ENCODE measurements around the gene RSRC1.

Gene RSRC1

DNA sequence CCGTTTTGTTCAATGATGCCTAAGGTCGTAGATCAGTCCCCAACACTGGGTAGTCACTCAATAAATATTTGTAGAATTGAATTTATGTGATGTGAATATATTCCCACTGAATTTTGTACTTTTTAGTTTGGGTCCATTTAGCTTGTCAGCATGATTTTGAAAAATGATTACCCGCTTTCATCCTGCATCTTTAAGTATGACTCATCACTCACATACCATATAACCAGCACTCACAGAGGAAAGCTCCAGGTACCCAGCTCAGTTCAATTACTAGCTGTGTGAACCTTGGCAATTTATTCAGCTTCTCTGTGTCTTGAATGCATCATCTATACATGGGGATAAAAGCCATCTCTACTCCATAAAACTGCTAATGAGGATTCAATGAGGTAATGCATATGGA lies 458.9 kb downstream of the RSRC1 start:
- no peak overlapping the region for H3K9ac ChIP-seq (ENCODE audit: low read length)
- H3K4me3 ChIP-seq (ENCODE audit: insufficient read depth, low read length, poor library complexity, severe bottlenecking): no peak overlapping the region
- no peaks in the 10 kb centered on the region for H3F3A ChIP-seq (ENCODE audit: insufficient read depth)
- TF ChIP-seq, protein P1, sequence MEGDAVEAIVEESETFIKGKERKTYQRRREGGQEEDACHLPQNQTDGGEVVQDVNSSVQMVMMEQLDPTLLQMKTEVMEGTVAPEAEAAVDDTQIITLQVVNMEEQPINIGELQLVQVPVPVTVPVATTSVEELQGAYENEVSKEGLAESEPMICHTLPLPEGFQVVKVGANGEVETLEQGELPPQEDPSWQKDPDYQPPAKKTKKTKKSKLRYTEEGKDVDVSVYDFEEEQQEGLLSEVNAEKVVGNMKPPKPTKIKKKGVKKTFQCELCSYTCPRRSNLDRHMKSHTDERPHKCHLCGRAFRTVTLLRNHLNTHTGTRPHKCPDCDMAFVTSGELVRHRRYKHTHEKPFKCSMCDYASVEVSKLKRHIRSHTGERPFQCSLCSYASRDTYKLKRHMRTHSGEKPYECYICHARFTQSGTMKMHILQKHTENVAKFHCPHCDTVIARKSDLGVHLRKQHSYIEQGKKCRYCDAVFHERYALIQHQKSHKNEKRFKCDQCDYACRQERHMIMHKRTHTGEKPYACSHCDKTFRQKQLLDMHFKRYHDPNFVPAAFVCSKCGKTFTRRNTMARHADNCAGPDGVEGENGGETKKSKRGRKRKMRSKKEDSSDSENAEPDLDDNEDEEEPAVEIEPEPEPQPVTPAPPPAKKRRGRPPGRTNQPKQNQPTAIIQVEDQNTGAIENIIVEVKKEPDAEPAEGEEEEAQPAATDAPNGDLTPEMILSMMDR (IDR thresholded peaks at IDR 0.05; ENCODE audit: insufficient read depth, low read length, poor library complexity, severe bottlenecking): no peak
- TF ChIP-seq EZH2phosphoT487 (conservative IDR thresholded peaks at IDR 0.05; ENCODE audit: low read length): no peak
- no peaks in the 10 kb centered on the region for H3K9me3 ChIP-seq (ENCODE audit: insufficient read depth, low read length)
- H3K4me2 ChIP-seq (ENCODE audit: low read depth, low read length, poor library complexity, severe bottlenecking): no peak overlapping the region
- H4K20me1 ChIP-seq (ENCODE audit: low read depth, low read length): no peaks in the 10 kb centered on the region
- no peak overlapping the region for H3K27ac ChIP-seq (ENCODE audit: low read depth, low read length)
- H3K36me3 ChIP-seq (ENCODE audit: low read length): no peaks in the 10 kb centered on the region
- H3K9me2 ChIP-seq (replicated peaks; ENCODE audit: insufficient read depth, low read length): no peaks in the 10 kb centered on the region
- H2AFZ ChIP-seq (ENCODE audit: low read depth, low read length, severe bottlenecking): no peak overlapping the region
- no peaks in the 10 kb centered on the region for H3K27me3 ChIP-seq (ENCODE audit: low read length)
- no peaks in the 10 kb centered on the region for H3K79me2 ChIP-seq (ENCODE audit: insufficient read depth, low read length)

DNA sequence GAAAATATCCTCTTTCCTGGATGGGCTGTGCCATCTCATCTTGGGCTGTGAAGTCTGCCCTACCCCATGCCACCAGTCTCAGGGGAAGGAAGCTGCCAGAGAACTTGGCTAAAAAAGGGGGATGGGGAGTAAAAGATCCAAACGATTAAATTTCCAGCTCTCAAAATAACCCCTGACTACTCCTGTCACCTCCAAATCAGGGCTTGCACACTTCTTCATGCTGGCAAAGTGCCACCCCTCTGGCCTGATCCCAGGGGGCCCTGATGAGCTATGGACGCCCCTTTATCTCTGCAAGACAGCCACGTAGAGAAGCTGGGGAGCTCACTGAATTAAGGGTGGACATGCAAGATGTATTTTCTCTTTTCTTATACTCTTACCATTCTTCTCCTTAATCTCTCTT lies 459.9 kb downstream of the RSRC1 start:
- Histone ChIP-seq H2AFZ (ENCODE audit: low read depth, low read length, severe bottlenecking) (no peak overlapping the region), H3K9me2 (replicated peaks; ENCODE audit: insufficient read depth, low read length) (no peaks in the 10 kb centered on the region), H3K4me3 (ENCODE audit: insufficient read depth, low read length, poor library complexity, severe bottlenecking) (no peak overlapping the region), H3K27ac (ENCODE audit: low read depth, low read length) (no peak overlapping the region), H3K4me2 (ENCODE audit: low read depth, low read length, poor library complexity, severe bottlenecking) (no peak overlapping the region), H3K9me3 (ENCODE audit: insufficient read depth, low read length) (no peaks in the 10 kb centered on the region), H3K36me3 (ENCODE audit: low read length) (no peaks in the 10 kb centered on the region), H3F3A (ENCODE audit: insufficient read depth) (no peaks in the 10 kb centered on the region), H3K79me2 (ENCODE audit: insufficient read depth, low read length) (no peaks in the 10 kb centered on the region), H4K20me1 (ENCODE audit: low read depth, low read length) (no peaks in the 10 kb centered on the region), H3K9ac (ENCODE audit: low read length) (no peak overlapping the region), H3K27me3 (ENCODE audit: low read length) (no peaks in the 10 kb centered on the region)
- TF ChIP-seq, protein P1 (IDR thresholded peaks at IDR 0.05; ENCODE audit: insufficient read depth, low read length, poor library complexity, severe bottlenecking): no peak
- no peak for TF ChIP-seq EZH2phosphoT487 (conservative IDR thresholded peaks at IDR 0.05; ENCODE audit: low read length)

DNA sequence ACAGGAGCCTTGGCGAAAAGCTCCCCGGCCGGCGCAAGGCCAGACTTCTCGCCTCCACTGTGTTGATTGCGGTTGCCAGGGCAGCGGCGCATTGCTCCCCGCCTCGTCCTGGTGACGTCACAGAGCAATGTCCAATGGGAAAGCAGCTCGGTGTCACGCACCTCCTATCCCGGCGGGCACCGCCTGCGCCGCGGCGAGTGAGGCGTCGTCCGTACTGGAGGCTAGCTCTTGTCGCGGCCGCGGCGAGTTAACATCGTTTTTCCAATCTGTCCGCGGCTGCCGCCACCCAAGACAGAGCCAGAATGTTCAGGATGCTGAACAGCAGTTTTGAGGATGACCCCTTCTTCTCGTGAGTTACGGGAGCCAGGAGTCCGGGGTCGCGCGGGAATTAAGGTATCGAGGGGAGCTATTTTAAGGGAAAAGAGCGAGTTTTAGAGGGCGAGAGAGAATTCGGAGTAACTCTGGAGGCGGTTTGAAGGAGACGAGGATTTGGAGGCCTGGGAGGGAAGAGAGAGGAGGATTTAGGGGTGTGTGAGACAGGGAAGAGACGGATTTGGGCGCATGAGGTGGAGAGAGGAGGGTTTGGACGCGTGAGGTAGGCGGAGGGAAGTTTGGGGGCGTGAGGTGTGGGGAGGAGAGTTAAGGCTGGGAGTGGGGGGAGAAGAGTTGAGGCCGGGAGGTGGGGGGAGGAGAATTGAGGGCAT lies 461.3 kb downstream of the RSRC1 start, which contains the start of gene MLF1:
Gene MLF1, plus strand, starts transcription at position 196 of the 704 bp plus-strand sequence. Its CDS starts 107 bp downstream, at position 303.
- H3K9ac ChIP-seq (ENCODE audit: low read length): no peak within 1 kb of the TSS
- H2AFZ ChIP-seq (ENCODE audit: low read depth, low read length, severe bottlenecking): no peak within 1 kb of the TSS
- no peaks in the 10 kb centered on the region for H3K79me2 ChIP-seq (ENCODE audit: insufficient read depth, low read length)

More for the DNA sequence above, 461.3 kb downstream of the RSRC1 start, which contains the start of gene MLF1:
- no peak within 1 kb of the TSS for H3K4me3 ChIP-seq (ENCODE audit: insufficient read depth, low read length, poor library complexity, severe bottlenecking)
- H3K27ac ChIP-seq (ENCODE audit: low read depth, low read length): no peak within 1 kb of the TSS
- H3K27me3 ChIP-seq (ENCODE audit: low read length): no peaks in the 10 kb centered on the region
- no peaks in the 10 kb centered on the region for H3K36me3 ChIP-seq (ENCODE audit: low read length)
- TF ChIP-seq, protein P1 (IDR thresholded peaks at IDR 0.05; ENCODE audit: insufficient read depth, low read length, poor library complexity, severe bottlenecking): no peak
- no peak for TF ChIP-seq EZH2phosphoT487 (conservative IDR thresholded peaks at IDR 0.05; ENCODE audit: low read length)
- no peaks in the 10 kb centered on the region for H4K20me1 ChIP-seq (ENCODE audit: low read depth, low read length)
- H3K9me2 ChIP-seq (replicated peaks; ENCODE audit: insufficient read depth, low read length): no peaks in the 10 kb centered on the region
- H3K4me2 ChIP-seq (ENCODE audit: low read depth, low read length, poor library complexity, severe bottlenecking): no peak within 1 kb of the TSS
- H3K9me3 ChIP-seq (ENCODE audit: insufficient read depth, low read length): no peaks in the 10 kb centered on the region
- H3F3A ChIP-seq (ENCODE audit: insufficient read depth): no peaks in the 10 kb centered on the region

Data from SU-DHL-6 (cell line).